Measurements from ENCODE around the gene HNRNPD. TPM values are rescaled to one million over a fixed set of nuclear protein-coding genes. Genes with fewer than 3 reads are reported as not detected.

HNRNPD gene
- total and polyA plus RNA-seq, 2 of the 8 experiments (the other 6 are each of a cell fraction or from before 2014, with no cell fraction given), result 118 to 646 TPM

DNA sequence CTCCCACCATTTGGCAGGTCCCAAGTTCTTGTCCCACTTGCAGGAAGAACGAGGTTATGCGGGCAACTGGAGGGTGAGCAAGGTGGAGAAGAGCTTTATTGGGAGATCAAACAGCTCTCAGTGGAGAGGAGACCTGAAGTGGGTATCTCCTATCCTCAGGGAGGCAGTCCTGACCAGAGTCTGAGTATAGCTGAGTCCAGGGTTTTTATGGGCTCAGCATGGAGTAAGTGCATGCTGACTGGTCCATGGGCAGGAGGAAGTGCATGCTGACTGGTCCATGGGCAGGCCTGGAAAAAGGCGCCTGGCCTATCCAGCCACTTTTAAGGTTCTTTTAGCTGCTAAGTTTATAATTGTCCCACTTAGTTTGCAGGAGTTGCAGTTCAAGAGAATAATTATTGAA is 7.4 kb upstream of the HNRNPD start:
- H2BK5ac ChIP-seq (ENCODE audit: low read depth, low read length), result no peak overlapping the region
- H4K8ac ChIP-seq (ENCODE audit: extremely low read depth, insufficient read depth, low read length), result no peak overlapping the region
- no peaks in the 10 kb centered on the region; a peak in 2 of 8 replicates for H3K36me3 ChIP-seq (ENCODE audit: control insufficient read depth in 2 of 4, insufficient read depth in 4 of 4, low read length in 3 of 4)
- no peak overlapping the region for H2BK120ac ChIP-seq (replicated peaks; ENCODE audit: low read depth, low read length)
- no peak overlapping the region for H4K91ac ChIP-seq (replicated peaks; ENCODE audit: insufficient read length, low read length)
- POLR2A ChIA-PET (ENCODE audit: partially characterized antibody), result interaction anchor here (0.7 to 13.8 kb wide), 15 partner anchors 7 to 50 kb away, joined by 3 to 152 read pairs (median 3); partner anchors contain the start of gene HNRNPDL
- peaks cover 0 to 3% of the 10 kb centered on the region in 2 experiments for H4K20me1 ChIP-seq (replicated peaks in 1 of 2; ENCODE audit: control insufficient read depth in 1 of 2, insufficient read depth in 2 of 2, low read length in 2 of 2)
- no peak overlapping the region for H2AFZ ChIP-seq (ENCODE audit: low read length)
- 94% methylated on average over 3 of the region's 3 CpGs; no CpG with 5 or more reads in 1 of the 2 experiments for WGBS, 2 experiments (ENCODE audit: extremely low coverage in 1 of 2, insufficient coverage in 1 of 2, insufficient read length in 1 of 2, insufficient replicate concordance in 2 of 2, low coverage in 1 of 2, low lambda C conversion rate in 2 of 2, missing lambda C conversion rate in 1 of 2)
- no peak overlapping the region for H3K18ac ChIP-seq (ENCODE audit: extremely low read depth, low read length)
- CTCF ChIA-PET (ENCODE audit: partially characterized antibody), result interaction anchor here (0.7 to 3.1 kb wide), 7 partner anchors 8 to 362 kb away, joined by 3 to 14 read pairs (median 4); partner anchors contain the start of gene HNRNPDL
- no peak overlapping the region for H3K23ac ChIP-seq (ENCODE audit: insufficient read length)
- H3K23me2 ChIP-seq (ENCODE audit: low read depth, low read length), result no peaks in the 10 kb centered on the region
- no peak overlapping the region for H3K4me2 ChIP-seq (ENCODE audit: insufficient read depth in 1 of 2, low read depth in 2 of 2, low read length in 2 of 2)
- H2BK12ac ChIP-seq (ENCODE audit: low read depth, low read length), result no peak overlapping the region
- no peak overlapping the region for H2AK5ac ChIP-seq (ENCODE audit: low read depth, low read length)
- H3K4me1 ChIP-seq (replicated peaks in 1 of 4; ENCODE audit: control insufficient read depth in 3 of 4, insufficient read depth in 4 of 4, low read length in 3 of 4), result peaks cover 0 to 3% (median 0%) of the 10 kb centered on the region in 4 experiments; a peak in 4 of 7 replicates
- H3K14ac ChIP-seq (ENCODE audit: insufficient read length), result no peak overlapping the region
- H3K9ac ChIP-seq (replicated peaks in 1 of 4; ENCODE audit: extremely low read depth in 1 of 4, low read depth in 3 of 4, low read length in 3 of 4), result no peak overlapping the region
- no peak overlapping the region for H2BK15ac ChIP-seq (ENCODE audit: low read length)
- no peak overlapping the region for H4K5ac ChIP-seq (ENCODE audit: insufficient read length, low read depth, low read length)
- TF ChIP-seq ZNF274 (IDR thresholded peaks at IDR 0.05; ENCODE audit: borderline replicate concordance, extremely low read depth, low read length), result no peak
- TF ChIP-seq CBX5 (IDR thresholded peaks at IDR 0.05; ENCODE audit: low read depth, low read length), result no peak
- no peak for TF ChIP-seq ATF2 (IDR thresholded peaks at IDR 0.05; ENCODE audit: low read length)
- peak in 1 of 2 experiments; percentile 8; a peak in 1 of 4 replicates for TF ChIP-seq RAD21 (IDR thresholded peaks at IDR 0.05 in 1 of 2, conservative IDR thresholded peaks at IDR 0.05 in 1 of 2; ENCODE audit: low read depth in 2 of 2, low read length in 2 of 2)
- TF ChIP-seq CHD1 (IDR thresholded peaks at IDR 0.05; ENCODE audit: low read depth, low read length), result no peak
- no peak overlapping the region for H2BK20ac ChIP-seq (ENCODE audit: low read length)
- FAIRE-seq (no peak), DNase-seq (ENCODE audit: low read depth in 1 of 2, low spot score in 2 of 2) (no peak)
- peaks cover 0 to 12% of the 10 kb centered on the region in 2 experiments; a peak in 1 of 4 replicates for H3K9me3 ChIP-seq (ENCODE audit: insufficient read depth in 2 of 2, low read depth in 1 of 2, low read length in 1 of 2)
- H3K27me3 ChIP-seq (replicated peaks in 1 of 4; ENCODE audit: control insufficient read depth in 3 of 4, extremely low read depth in 1 of 4, insufficient read depth in 3 of 4, low read length in 3 of 4), result no peaks in the 10 kb centered on the region
- H3K4ac ChIP-seq (replicated peaks; ENCODE audit: insufficient read length, low read depth, low read length), result no peak overlapping the region
- peaks cover 4% of the 10 kb centered on the region for H3K79me1 ChIP-seq (ENCODE audit: low read depth, low read length)
- no peak overlapping the region for H3K4me3 ChIP-seq (ENCODE audit: extremely low read depth in 1 of 4, insufficient read depth in 2 of 4, low read depth in 3 of 4, low read length in 4 of 4)
- peaks cover 4 to 20% of the 10 kb centered on the region in 2 experiments; a peak in 3 of 4 replicates for H3K79me2 ChIP-seq (ENCODE audit: control insufficient read depth in 1 of 2, insufficient read depth in 2 of 2, low read length in 2 of 2)
- H3K56ac ChIP-seq (replicated peaks; ENCODE audit: insufficient read length, low read depth, low read length), result no peak overlapping the region
- no peak overlapping the region for H3K27ac ChIP-seq (ENCODE audit: low read depth, low read length)

Data from H1 (cell line).